Fibroblast of the aortic adventitia (primary cell): ENCODE measurements around the gene SERINC5. TPM values are rescaled to one million over a fixed set of nuclear protein-coding genes. Genes with fewer than 3 reads are reported as not detected.

Source experiments
- DNase-seq: peaks from one replicate; pipeline ENCODE4 v3.0.0-alpha.2; 2010; ENCODE audit warnings: low read depth
- H3K4me3 ChIP-seq: 2 replicates; pipeline ENCODE4 v1.5.1; 2011; ENCODE audit warnings: low read depth, mild to moderate bottlenecking, control low read depth, low read length, moderate library complexity
- total RNA-seq: library from RNA; depleted of rRNA; stranded (reverse); fragments of >200 nt; gene quantifications from 2 replicates; pipeline ENCODE4 v1.2.3, GENCODE V29; 2012; ENCODE audit warnings: low replicate concordance
- TF ChIP-seq, protein P1 (sequence below): IDR thresholded peaks from 2 replicates; pipeline ENCODE4 v1.5.1; 2011; ENCODE audit warnings: mild to moderate bottlenecking, low read length, control low read depth, inconsistent platforms; ENCODE audit not compliant: insufficient read depth

Gene SERINC5
- total RNA-seq, 1 donor = 17.1 TPM

DNA sequence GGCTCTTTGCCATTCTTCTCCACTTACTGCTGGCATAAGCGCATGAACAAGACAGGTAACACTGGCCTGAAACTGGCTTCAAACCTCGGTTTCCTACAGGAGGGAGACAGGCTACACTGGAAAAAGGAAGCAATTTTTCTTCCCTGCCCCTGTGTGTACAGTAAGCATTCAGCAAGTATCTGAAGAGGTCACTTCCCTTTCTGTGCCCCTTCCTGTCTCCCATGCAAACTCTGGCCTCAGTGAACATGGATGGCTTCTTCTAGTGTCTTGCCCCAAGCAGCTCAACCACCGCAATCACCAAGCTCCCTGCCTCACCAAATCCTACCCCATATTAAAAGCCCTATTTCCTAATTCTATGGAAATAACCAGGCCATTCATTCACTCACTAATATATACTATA is 42.4 kb downstream of the SERINC5 start:
- no peak for DNase-seq
- TF ChIP-seq, protein P1, sequence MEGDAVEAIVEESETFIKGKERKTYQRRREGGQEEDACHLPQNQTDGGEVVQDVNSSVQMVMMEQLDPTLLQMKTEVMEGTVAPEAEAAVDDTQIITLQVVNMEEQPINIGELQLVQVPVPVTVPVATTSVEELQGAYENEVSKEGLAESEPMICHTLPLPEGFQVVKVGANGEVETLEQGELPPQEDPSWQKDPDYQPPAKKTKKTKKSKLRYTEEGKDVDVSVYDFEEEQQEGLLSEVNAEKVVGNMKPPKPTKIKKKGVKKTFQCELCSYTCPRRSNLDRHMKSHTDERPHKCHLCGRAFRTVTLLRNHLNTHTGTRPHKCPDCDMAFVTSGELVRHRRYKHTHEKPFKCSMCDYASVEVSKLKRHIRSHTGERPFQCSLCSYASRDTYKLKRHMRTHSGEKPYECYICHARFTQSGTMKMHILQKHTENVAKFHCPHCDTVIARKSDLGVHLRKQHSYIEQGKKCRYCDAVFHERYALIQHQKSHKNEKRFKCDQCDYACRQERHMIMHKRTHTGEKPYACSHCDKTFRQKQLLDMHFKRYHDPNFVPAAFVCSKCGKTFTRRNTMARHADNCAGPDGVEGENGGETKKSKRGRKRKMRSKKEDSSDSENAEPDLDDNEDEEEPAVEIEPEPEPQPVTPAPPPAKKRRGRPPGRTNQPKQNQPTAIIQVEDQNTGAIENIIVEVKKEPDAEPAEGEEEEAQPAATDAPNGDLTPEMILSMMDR = no peak

DNA sequence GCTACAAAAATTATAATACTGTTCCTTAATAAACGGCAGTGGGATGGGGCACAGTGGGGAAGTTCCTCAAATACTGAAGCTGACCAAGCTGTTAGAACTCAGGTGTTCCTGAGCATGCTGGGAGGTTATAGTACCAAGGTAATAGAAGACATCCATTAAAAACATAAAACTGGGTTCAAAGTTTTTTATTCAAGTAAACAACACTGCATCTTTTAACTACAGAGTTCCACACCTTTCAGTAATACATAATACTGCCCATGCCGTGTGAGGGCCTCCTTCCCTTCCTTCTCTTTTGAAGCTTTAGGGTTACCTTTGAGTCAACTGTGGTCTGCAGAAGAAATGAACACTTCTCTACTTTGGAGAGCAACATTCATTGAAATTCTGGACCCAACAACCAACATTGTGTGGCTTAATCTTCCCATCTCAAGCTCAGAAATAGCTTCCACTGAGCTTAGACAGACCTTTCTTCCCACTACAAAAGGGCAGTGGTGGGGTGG is 43.6 kb downstream of the SERINC5 start:
- no peak overlapping the region for H3K4me3 ChIP-seq
- DNase-seq = no peak
- TF ChIP-seq, protein P1 = no peak

More for the DNA sequence above, 42.4 kb downstream of the SERINC5 start:
- no peak overlapping the region for H3K4me3 ChIP-seq

DNA sequence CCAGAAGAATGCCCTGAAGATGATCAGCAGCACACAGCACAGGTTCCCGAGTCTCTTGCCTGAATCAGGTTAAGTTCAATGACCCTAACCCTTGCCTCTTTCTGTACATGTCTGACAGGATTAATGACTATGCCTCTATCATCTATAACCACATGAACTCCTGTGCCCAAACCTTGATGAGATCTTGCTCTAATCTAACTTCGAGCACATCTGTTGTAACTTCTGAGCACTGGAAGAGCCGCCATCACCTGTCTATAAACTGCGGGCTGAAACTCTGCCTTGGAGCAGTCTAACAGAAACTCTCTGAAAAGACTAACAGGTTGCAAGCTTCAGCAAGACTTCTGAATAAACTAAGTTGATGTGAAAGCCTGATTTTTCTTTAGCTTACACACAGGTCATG is 44.5 kb downstream of the SERINC5 start:
- no peak overlapping the region for H3K4me3 ChIP-seq
- TF ChIP-seq, protein P1 = no peak
- no peak for DNase-seq

DNA sequence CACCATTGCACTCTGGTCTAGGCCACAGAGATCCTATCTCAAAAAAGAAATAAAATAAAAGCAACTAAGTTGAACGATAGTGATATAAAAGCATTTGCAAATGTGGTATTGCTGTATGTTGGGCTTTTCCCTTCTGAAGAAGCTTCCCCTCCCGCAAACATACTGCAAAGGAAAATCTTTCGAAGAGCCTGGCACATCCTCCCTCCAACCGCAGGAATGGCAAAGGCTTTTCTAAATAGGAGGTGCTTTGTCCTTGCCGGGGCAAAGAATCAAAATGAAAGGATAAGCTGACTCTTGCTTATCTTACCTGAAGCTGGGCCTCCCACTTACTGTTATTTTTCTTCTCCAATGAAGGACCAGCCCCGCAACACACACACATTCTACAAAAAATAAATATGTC is 45.8 kb downstream of the SERINC5 start:
- no peak for DNase-seq

DNA sequence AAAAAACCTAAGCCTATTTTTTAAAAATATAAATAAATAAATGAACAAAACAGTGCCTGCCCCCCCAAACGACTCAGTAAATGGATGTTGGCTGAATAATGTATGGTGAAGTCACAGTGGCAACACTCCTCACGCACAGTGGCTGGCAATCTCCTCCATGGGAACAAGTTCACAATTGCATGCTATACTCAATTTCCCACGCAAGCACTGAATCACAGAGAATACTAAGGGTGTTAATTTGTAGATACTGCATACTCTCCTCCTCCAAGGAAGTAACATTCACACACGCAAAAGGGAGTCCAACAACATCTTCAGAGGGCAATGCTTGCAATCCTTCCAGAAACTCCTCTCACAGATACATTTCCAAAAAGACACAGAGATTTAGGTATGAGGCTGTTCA is 47.5 kb downstream of the SERINC5 start:
- DNase-seq = no peak
- TF ChIP-seq, protein P1 = no peak
- H3K4me3 ChIP-seq = no peak overlapping the region

More for the DNA sequence above, 45.8 kb downstream of the SERINC5 start:
- no peak overlapping the region for H3K4me3 ChIP-seq
- TF ChIP-seq, protein P1 = no peak

DNA sequence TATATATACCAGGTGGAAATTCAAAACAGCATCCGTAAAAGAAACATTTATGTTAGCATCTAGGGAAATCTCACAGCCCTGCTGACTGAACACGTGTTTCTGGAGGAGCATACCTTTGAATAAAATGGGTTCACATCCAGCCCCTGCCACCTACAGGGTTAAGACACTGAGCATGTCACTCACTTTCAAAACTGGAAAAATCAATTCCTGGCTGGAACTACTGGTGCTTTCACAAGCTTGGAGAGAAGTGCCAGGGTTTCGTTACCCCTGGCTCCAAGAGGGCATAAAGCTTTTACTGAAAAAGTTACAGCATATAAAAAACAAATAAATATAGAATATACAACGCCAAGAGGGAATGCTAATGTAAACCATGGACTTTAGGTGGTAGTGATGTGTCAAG is 48.0 kb downstream of the SERINC5 start:
- no peak overlapping the region for H3K4me3 ChIP-seq
- TF ChIP-seq, protein P1 = no peak
- no peak for DNase-seq

DNA sequence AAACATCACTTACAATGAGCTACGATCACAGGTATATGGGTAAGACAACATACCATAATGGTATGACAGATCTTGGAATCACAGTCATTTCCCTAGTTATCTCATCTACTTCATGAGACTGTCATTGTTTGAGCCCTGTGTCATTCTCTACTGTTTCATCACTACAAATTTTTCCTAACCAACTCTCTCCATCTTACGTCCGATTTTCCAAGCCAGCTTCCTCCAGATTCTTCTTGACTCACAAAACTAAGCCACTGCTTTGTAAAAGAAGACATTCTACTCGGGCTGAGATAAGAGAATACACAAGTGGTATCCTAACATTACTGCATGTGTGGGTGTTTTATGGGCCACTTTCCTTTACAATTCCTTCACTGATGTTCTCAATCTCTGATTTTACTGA is 49.6 kb downstream of the SERINC5 start:
- H3K4me3 ChIP-seq = no peak overlapping the region
- TF ChIP-seq, protein P1 = no peak
- DNase-seq = peak; percentile 59
